NCI-H187 treated with DMSO at 0.1 percent for 48 hours (cell line): Measurements from ENCODE around the gene IMPACT.

Source experiments
- DNase-seq: peaks from one replicate; lab custom pipeline; 2025; lab: John Stamatoyannopoulos, UW

IMPACT gene

GRCh38 chr18:24479371-24479770 is 52.9 kb downstream of the IMPACT start:
- no peak for DNase-seq

DNA sequence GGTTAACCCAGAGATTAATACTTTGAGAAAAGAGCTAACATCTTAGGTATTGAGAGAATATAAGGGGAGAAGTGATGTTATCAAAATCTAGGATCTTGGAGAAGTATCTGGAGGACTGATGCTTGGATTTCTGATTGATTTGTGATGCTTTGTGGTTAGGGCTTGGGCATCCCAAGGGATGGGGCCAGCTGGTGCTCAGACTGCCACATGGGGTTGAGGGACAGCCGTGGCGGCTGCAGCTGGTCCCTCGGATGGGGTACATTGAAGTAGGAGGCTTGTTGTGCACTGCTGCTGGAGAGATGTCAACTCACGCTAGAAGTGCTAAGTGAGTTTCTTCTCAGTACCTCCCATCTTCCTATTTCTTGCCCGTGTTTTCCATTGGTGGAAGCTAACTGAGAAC is 56.4 kb downstream of the IMPACT start:
- no peak for DNase-seq

- DNase-seq = no peak
These were observed 59.2 kb downstream of the IMPACT start for GRCh38 chr18:24485681-24486080.

DNA sequence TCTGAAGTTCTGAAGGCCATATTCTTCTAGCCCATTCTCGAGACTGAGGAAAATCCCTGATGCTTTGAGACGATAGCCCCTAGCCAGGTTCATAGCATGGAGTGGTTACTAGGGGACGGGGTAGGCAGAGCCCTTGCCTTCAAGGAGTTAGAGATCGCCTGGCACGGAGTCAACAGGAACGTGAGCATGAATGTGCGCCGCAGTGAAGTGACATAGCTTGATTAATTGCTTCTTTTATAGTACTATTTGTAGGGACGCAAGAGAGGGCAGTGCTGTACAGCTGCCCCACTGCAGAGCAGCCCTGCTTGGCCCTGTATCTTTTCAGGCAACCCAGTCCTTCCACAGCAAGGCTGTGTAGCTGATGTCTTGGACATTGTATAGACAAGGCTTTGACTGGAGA is 60.2 kb downstream of the IMPACT start:
- DNase-seq = no peak

GRCh38 chr18:24488824-24489493 is 62.5 kb downstream of the IMPACT start:
- DNase-seq = no peak

- no peak for DNase-seq
These were observed 64.1 kb downstream of the IMPACT start for GRCh38 chr18:24490539-24490938.

DNA sequence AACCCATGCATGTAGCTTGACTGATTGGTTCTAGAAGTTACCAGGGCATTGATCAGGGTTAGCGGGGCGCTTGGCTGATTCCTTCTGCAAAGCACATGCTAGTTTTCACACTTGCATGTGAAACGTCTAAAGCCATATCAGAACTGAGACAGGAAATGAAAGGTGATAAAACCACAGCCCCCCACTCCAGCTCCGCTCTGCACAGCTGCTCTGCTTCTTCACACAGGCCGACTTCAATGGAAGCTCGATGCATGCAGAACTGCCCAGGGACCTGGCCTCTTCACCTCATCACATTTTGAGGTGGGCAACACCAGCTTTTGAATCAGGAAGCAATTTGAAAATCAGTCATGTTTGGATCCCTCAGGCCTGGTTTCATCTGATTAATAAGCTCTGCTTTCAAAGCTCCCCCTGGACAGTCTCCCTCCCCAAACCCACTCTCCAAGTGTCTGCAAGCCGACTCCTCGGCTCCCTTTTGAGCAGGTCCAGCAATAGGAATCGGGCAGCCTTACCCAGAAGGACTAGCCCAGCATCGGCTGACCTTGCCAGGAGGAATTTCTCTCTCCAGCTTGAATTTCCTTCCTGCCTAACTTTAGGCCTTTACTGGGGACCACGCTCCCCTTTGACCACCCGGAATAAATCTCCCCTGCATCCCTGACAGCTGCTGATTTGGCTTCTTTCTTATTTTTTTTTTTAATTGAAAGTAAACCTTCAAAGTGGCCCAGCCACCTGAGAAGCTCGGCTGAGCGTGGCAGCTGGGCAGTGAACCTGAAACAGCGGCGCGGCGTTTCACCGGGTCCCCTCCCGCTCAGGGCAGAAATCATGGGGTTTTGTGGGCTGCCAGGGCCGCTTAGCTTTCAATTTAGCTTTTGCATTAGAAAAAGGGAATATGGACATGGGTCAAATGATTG is 65.7 kb downstream of the IMPACT start:
- DNase-seq = no peak

GRCh38 chr18:24494586-24494985 is 68.1 kb downstream of the IMPACT start:
- DNase-seq = no peak

DNA sequence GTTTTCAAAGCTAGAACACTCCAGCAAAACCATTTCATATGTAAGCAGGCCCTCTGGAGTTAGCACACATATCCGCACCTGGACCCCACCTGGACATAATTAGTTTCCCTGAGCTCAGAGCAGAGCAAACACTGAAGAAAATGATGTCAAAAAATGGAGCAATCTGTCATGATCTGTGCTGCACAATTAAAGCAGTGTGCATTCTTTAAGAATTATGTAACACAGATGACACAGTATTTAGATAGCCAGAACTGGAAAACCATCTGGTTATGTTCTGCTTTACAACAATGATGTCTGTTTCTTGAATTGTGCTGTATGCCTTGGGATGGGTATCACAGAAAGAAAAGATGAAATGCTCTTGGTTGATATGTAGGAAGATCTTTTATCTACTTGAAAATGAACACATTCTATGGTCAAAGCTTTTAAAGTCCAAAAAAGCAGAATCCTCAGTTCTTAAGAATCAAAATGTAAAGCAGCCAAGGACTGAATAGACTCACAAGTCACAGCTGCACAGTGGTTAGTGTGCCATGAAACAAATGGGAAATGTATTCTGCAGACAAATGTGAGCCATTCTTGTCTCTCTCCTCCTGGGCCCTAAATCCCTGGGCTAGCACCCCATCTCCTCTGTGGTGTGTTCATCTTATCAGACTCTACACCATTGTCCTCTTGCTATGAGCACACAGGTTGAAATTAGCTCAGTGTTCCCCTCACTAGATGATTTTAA is 70.7 kb downstream of the IMPACT start:
- no peak for DNase-seq

DNA sequence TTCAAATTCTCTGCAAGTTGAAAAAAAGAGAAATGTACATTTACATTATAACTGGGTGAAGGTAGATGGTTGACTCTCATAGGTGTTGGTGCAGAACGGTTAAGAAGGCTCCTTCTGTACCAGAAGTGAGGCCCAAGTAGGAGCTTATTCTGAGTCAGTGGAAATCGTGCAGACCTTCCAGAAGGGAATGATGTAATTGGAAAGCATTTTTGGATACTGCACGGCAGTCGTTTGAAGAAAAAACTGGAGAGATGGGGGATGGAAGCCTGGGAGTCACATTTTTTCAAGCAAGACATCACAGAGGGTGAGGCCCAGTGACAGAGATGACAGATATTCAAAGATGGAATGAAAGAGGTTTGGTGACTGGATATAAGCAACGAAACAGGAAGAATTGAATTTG is 73.3 kb downstream of the IMPACT start:
- DNase-seq = no peak

DNA sequence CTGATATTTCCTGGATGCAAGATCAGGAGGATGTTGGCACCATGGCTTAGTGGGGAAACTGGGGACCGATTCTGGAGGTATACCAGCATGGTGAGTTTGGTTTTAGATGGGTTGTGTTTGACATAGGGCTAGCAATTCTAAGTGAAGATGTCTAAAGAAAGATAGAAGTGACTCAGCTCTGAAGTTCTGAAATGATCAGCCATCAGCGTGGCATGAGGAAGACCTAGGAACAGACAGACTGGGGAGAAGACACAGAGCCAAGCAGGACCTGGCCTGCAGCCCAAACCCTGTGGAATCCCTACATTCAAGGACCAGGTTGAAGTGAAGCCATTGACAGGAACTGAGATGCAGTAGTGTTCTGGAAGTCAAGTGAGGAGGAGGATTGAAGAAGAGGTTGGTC is 73.7 kb downstream of the IMPACT start:
- no peak for DNase-seq

DNA sequence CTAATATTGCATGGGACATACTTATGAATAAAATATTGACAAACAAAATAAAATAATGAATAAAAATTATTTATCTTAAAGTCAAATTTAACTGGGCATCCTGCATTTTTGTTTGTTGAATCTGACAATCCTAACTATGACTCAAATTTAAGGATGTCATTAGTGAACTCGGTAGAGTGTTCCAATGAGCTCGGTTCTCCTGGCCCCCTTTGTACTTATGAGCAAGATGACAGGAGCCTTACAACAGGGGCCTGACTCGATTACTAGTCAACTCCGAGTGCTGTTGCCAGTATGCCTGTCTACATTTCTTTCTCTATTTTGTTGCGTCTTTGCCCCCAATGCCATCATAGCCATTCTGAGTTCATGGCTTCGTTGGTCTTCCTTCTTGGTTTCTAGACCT is 74.3 kb downstream of the IMPACT start:
- no peak for DNase-seq

- no peak for DNase-seq
These were observed 76.4 kb downstream of the IMPACT start for GRCh38 chr18:24502667-24503523.
